ENCODE measurements around the gene NXT1.

GRCh38 chr20:23367770-23368169, 17.2 kb downstream of the NXT1 start:
- TF ChIP-seq, protein P1, sequence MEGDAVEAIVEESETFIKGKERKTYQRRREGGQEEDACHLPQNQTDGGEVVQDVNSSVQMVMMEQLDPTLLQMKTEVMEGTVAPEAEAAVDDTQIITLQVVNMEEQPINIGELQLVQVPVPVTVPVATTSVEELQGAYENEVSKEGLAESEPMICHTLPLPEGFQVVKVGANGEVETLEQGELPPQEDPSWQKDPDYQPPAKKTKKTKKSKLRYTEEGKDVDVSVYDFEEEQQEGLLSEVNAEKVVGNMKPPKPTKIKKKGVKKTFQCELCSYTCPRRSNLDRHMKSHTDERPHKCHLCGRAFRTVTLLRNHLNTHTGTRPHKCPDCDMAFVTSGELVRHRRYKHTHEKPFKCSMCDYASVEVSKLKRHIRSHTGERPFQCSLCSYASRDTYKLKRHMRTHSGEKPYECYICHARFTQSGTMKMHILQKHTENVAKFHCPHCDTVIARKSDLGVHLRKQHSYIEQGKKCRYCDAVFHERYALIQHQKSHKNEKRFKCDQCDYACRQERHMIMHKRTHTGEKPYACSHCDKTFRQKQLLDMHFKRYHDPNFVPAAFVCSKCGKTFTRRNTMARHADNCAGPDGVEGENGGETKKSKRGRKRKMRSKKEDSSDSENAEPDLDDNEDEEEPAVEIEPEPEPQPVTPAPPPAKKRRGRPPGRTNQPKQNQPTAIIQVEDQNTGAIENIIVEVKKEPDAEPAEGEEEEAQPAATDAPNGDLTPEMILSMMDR (conservative IDR thresholded peaks at IDR 0.05) = no peak
- no peak for TF ChIP-seq ZFX (IDR thresholded peaks at IDR 0.05)

All from C4-2B (cell line).